GM21619 (cell line): ENCODE results near the gene ADAMTS2.

Source experiments
- ATAC-seq: cut with Tn5 transposase; IDR thresholded peaks from one replicate; pipeline ENCODE4 v1.9.1; 2021; ENCODE audit not compliant: unreplicated experiment

ADAMTS2 gene

GRCh38 chr5:179148703-179149170 lies 196.5 kb downstream of the ADAMTS2 start:
- no peak for ATAC-seq

- ATAC-seq, result no peak
Observed at GRCh38 chr5:179147991-179148702, 197.1 kb downstream of the ADAMTS2 start.

GRCh38 chr5:179146277-179146676 lies 199.0 kb downstream of the ADAMTS2 start:
- ATAC-seq, result no peak

GRCh38 chr5:179143446-179143845 lies 201.8 kb downstream of the ADAMTS2 start:
- ATAC-seq, result no peak

GRCh38 chr5:179142434-179143198 lies 202.6 kb downstream of the ADAMTS2 start:
- no peak for ATAC-seq

- no peak for ATAC-seq
Observed at GRCh38 chr5:179141867-179142266, 203.4 kb downstream of the ADAMTS2 start.

- ATAC-seq, result no peak
Observed at GRCh38 chr5:179140293-179140692, 205.0 kb downstream of the ADAMTS2 start.

GRCh38 chr5:179139936-179140235 lies 205.4 kb downstream of the ADAMTS2 start:
- ATAC-seq, result no peak

GRCh38 chr5:179139111-179139935 lies 205.9 kb downstream of the ADAMTS2 start:
- ATAC-seq, result no peak

- no peak for ATAC-seq
Observed at GRCh38 chr5:179138568-179138925, 206.7 kb downstream of the ADAMTS2 start.

- no peak for ATAC-seq
Observed at GRCh38 chr5:179137643-179138567, 207.4 kb downstream of the ADAMTS2 start.

- ATAC-seq, result no peak
Observed at GRCh38 chr5:179137016-179137642, 208.1 kb downstream of the ADAMTS2 start.

- no peak for ATAC-seq
Observed at GRCh38 chr5:179135441-179136215, 209.6 kb downstream of the ADAMTS2 start.

GRCh38 chr5:179135006-179135405 lies 210.3 kb downstream of the ADAMTS2 start:
- no peak for ATAC-seq

- ATAC-seq, result no peak
Observed at GRCh38 chr5:179134511-179134910, 210.8 kb downstream of the ADAMTS2 start.

GRCh38 chr5:179132586-179133355 lies 212.5 kb downstream of the ADAMTS2 start:
- no peak for ATAC-seq

- ATAC-seq, result no peak
Observed at GRCh38 chr5:179131886-179132585, 213.2 kb downstream of the ADAMTS2 start.

- ATAC-seq, result no peak
Observed at GRCh38 chr5:179131321-179131835, 213.9 kb downstream of the ADAMTS2 start.
